Transverse colon (tissue), 4 donors: ENCODE results near the gene TTC23.

Experiments used
- CTCF ChIP-seq, 5 experiments: fragments of 200-600 bp in 3 of 5; fragments of 450-650 bp in 2 of 5; sonication (generic) in 3 of 5; IDR thresholded peaks; 1 replicate in 2 of 5; 2 replicates in 3 of 5; pipeline ENCODE4 v1.5.1; 2016 to 2017; ENCODE audit warnings: antibody characterized with exemption in 5 of 5, inconsistent platforms in 3 of 5, mild to moderate bottlenecking in 2 of 5, moderate library complexity in 1 of 5
- EP300 ChIP-seq: sonication (generic); formaldehyde crosslinking; IDR thresholded peaks from one replicate; pipeline ENCODE4 v1.6.1; 2017; ENCODE audit warnings: antibody characterized with exemption, low read depth
- POLR2A ChIP-seq: fragments of 450-650 bp; IDR thresholded peaks from one replicate; pipeline ENCODE4 v1.6.1; 2016; ENCODE audit warnings: antibody characterized with exemption, mild to moderate bottlenecking, moderate library complexity
- POLR2AphosphoS5 ChIP-seq, 3 donors: sonication (generic); formaldehyde crosslinking; IDR thresholded peaks; one replicate each; pipeline ENCODE4 v1.6.1; 2016; ENCODE audit warnings: antibody characterized with exemption in 3 of 3

- TF ChIP-seq CTCF (IDR thresholded peaks at IDR 0.05) = no peak
- no peak for TF ChIP-seq POLR2AphosphoS5 (IDR thresholded peaks at IDR 0.05)
- no peak for TF ChIP-seq POLR2A
- TF ChIP-seq EP300 = no peak
Measured at GRCh38 chr15:99131441-99132023, 117.8 kb downstream of the TTC23 start.
